Memory B cell (primary cell): ENCODE data around the gene CCER1.

Experiments
- ATAC-seq: fragments of 150-1000 bp; cut with Tn5 transposase; 2 replicates; pipeline ENCODE4 v1.10.0; 2021; ENCODE audit warnings: low read depth, mild to moderate bottlenecking, moderate library complexity
- DNase-seq, 2 donors: peaks; one replicate each; pipeline ENCODE4 v3.0.0; 2022; ENCODE audit warnings: low spot score in 2 of 2
- H3K27ac Mint-ChIP-seq: one replicate; pipeline ENCODE4 v1.8.0; 2022; ENCODE audit warnings: mild to moderate bottlenecking, moderate library complexity, mixed read lengths
- H3K27me3 Mint-ChIP-seq: one replicate; pipeline ENCODE4 v1.8.0; 2022; ENCODE audit warnings: mixed read lengths
- H3K36me3 Mint-ChIP-seq: one replicate; pipeline ENCODE4 v1.8.0; 2022; ENCODE audit warnings: mild to moderate bottlenecking, mixed read lengths
- H3K4me1 Mint-ChIP-seq: one replicate; pipeline ENCODE4 v1.8.0; 2022; ENCODE audit warnings: mixed read lengths
- H3K4me3 Mint-ChIP-seq: one replicate; pipeline ENCODE4 v1.8.0; 2022; ENCODE audit warnings: mild to moderate bottlenecking, moderate library complexity, mixed read lengths
- H3K9me3 Mint-ChIP-seq: one replicate; pipeline ENCODE4 v1.8.0; 2022; ENCODE audit warnings: mixed read lengths

The CCER1 gene

GRCh38 chr12:90958347-90958746 is 3.4 kb upstream of the CCER1 start:
- no peaks in the 10 kb centered on the region for H3K9me3 Mint-ChIP-seq
- no peak overlapping the region for H3K27ac Mint-ChIP-seq
- H3K4me3 Mint-ChIP-seq, result no peak overlapping the region
- H3K27me3 Mint-ChIP-seq, result peaks cover 3% of the 10 kb centered on the region
- no peak for ATAC-seq
- no peak for DNase-seq
- H3K4me1 Mint-ChIP-seq, result peaks cover 3% of the 10 kb centered on the region
- H3K36me3 Mint-ChIP-seq, result no peaks in the 10 kb centered on the region

GRCh38 chr12:90954428-90954827 is 548 bp downstream of the CCER1 start:
- H3K4me1 Mint-ChIP-seq, result peaks cover 3% of the 10 kb centered on the region

GRCh38 chr12:90953956-90954421 is 987 bp downstream of the CCER1 start:
- Mint-ChIP-seq H3K27me3 (peaks cover 3% of the 10 kb centered on the region), H3K27ac (no peak overlapping the region), H3K4me3 (no peak overlapping the region), H3K36me3 (no peaks in the 10 kb centered on the region), H3K4me1 (peaks cover 3% of the 10 kb centered on the region), H3K9me3 (no peaks in the 10 kb centered on the region)
- peak in 1 of 2 donors; percentile 8 for DNase-seq
- ATAC-seq, result peak; percentile 27

More at GRCh38 chr12:90954428-90954827, 548 bp downstream of the CCER1 start:
- Mint-ChIP-seq H3K27ac (no peak overlapping the region), H3K36me3 (no peaks in the 10 kb centered on the region), H3K27me3 (peaks cover 3% of the 10 kb centered on the region), H3K4me3 (no peak overlapping the region), H3K9me3 (no peaks in the 10 kb centered on the region)
- ATAC-seq (no peak), DNase-seq (no peak)

- H3K9me3 Mint-ChIP-seq, result no peaks in the 10 kb centered on the region
- DNase-seq (no peak), ATAC-seq (no peak)
- H3K27me3 Mint-ChIP-seq, result peaks cover 3% of the 10 kb centered on the region
- no peak overlapping the region for H3K4me3 Mint-ChIP-seq
- H3K27ac Mint-ChIP-seq, result no peak overlapping the region
- H3K36me3 Mint-ChIP-seq, result no peaks in the 10 kb centered on the region
- peaks cover 3% of the 10 kb centered on the region for H3K4me1 Mint-ChIP-seq
These were observed 3.4 kb downstream of the CCER1 start for GRCh38 chr12:90951432-90952105.

- no peak for DNase-seq
- H3K36me3 Mint-ChIP-seq, result no peaks in the 10 kb centered on the region
- H3K4me1 Mint-ChIP-seq, result no peaks in the 10 kb centered on the region
- H3K27me3 Mint-ChIP-seq, result no peaks in the 10 kb centered on the region
- no peak overlapping the region for H3K27ac Mint-ChIP-seq
- no peak overlapping the region for H3K4me3 Mint-ChIP-seq
- no peaks in the 10 kb centered on the region for H3K9me3 Mint-ChIP-seq
- no peak for ATAC-seq
These were observed 7.1 kb downstream of the CCER1 start for GRCh38 chr12:90947869-90948268.

- Mint-ChIP-seq H3K9me3 (no peaks in the 10 kb centered on the region), H3K4me3 (no peak overlapping the region), H3K4me1 (no peaks in the 10 kb centered on the region), H3K27me3 (no peaks in the 10 kb centered on the region), H3K36me3 (no peaks in the 10 kb centered on the region), H3K27ac (no peak overlapping the region)
- ATAC-seq (peak; percentile 51), DNase-seq (no peak)
These were observed 9.8 kb downstream of the CCER1 start for GRCh38 chr12:90945070-90945649.

GRCh38 chr12:90943255-90943654 is 11.7 kb downstream of the CCER1 start:
- no peak for ATAC-seq
- DNase-seq, result no peak
- H3K4me1 Mint-ChIP-seq, result no peaks in the 10 kb centered on the region
- no peaks in the 10 kb centered on the region for H3K27me3 Mint-ChIP-seq
- H3K4me3 Mint-ChIP-seq, result no peak overlapping the region
- no peaks in the 10 kb centered on the region for H3K36me3 Mint-ChIP-seq
- no peaks in the 10 kb centered on the region for H3K9me3 Mint-ChIP-seq
- no peak overlapping the region for H3K27ac Mint-ChIP-seq

GRCh38 chr12:90940872-90941499 is 14.0 kb downstream of the CCER1 start:
- DNase-seq (no peak), ATAC-seq (peak; percentile 70)
- H3K27me3 Mint-ChIP-seq, result peaks cover 4% of the 10 kb centered on the region
- H3K4me3 Mint-ChIP-seq, result no peak overlapping the region
- no peaks in the 10 kb centered on the region for H3K36me3 Mint-ChIP-seq
- H3K4me1 Mint-ChIP-seq, result no peaks in the 10 kb centered on the region
- H3K9me3 Mint-ChIP-seq, result no peaks in the 10 kb centered on the region
- H3K27ac Mint-ChIP-seq, result no peak overlapping the region

- Mint-ChIP-seq H3K27me3 (peaks cover 4% of the 10 kb centered on the region), H3K27ac (no peak overlapping the region), H3K4me1 (no peaks in the 10 kb centered on the region), H3K9me3 (no peaks in the 10 kb centered on the region), H3K4me3 (no peak overlapping the region), H3K36me3 (no peaks in the 10 kb centered on the region)
- DNase-seq (no peak), ATAC-seq (no peak)
These were observed 15.6 kb downstream of the CCER1 start for GRCh38 chr12:90939382-90939781.

- Mint-ChIP-seq H3K4me3 (no peak overlapping the region), H3K9me3 (no peaks in the 10 kb centered on the region), H3K36me3 (no peaks in the 10 kb centered on the region), H3K27me3 (peaks cover 7% of the 10 kb centered on the region), H3K4me1 (no peaks in the 10 kb centered on the region), H3K27ac (no peak overlapping the region)
- no peak for DNase-seq
- ATAC-seq, result no peak
These were observed 16.5 kb downstream of the CCER1 start for GRCh38 chr12:90938451-90938850.

GRCh38 chr12:90937651-90938050 is 17.3 kb downstream of the CCER1 start:
- DNase-seq (no peak), ATAC-seq (no peak)
- no peak overlapping the region for H3K4me3 Mint-ChIP-seq
- no peaks in the 10 kb centered on the region for H3K4me1 Mint-ChIP-seq
- no peaks in the 10 kb centered on the region for H3K9me3 Mint-ChIP-seq
- peaks cover 7% of the 10 kb centered on the region for H3K27me3 Mint-ChIP-seq
- H3K36me3 Mint-ChIP-seq, result no peaks in the 10 kb centered on the region
- H3K27ac Mint-ChIP-seq, result no peak overlapping the region

- Mint-ChIP-seq H3K4me1 (no peaks in the 10 kb centered on the region), H3K9me3 (no peaks in the 10 kb centered on the region), H3K27ac (no peak overlapping the region), H3K36me3 (no peaks in the 10 kb centered on the region), H3K4me3 (no peak overlapping the region), H3K27me3 (peaks cover 7% of the 10 kb centered on the region)
- no peak for ATAC-seq
- DNase-seq, result no peak
These were observed 18.6 kb downstream of the CCER1 start for GRCh38 chr12:90936230-90937005.

- peaks cover 4% of the 10 kb centered on the region for H3K27me3 Mint-ChIP-seq
- DNase-seq (no peak), ATAC-seq (no peak)
- no peak overlapping the region for H3K27ac Mint-ChIP-seq
- no peak overlapping the region for H3K4me3 Mint-ChIP-seq
- H3K36me3 Mint-ChIP-seq, result no peaks in the 10 kb centered on the region
- H3K9me3 Mint-ChIP-seq, result peaks cover 11% of the 10 kb centered on the region
- H3K4me1 Mint-ChIP-seq, result no peaks in the 10 kb centered on the region
These were observed 29.4 kb downstream of the CCER1 start for GRCh38 chr12:90925562-90925961.

GRCh38 chr12:90924406-90924805 is 30.6 kb downstream of the CCER1 start:
- Mint-ChIP-seq H3K9me3 (peaks cover 8% of the 10 kb centered on the region), H3K36me3 (no peaks in the 10 kb centered on the region), H3K27me3 (peaks cover 4% of the 10 kb centered on the region), H3K27ac (no peak overlapping the region), H3K4me3 (no peak overlapping the region), H3K4me1 (no peaks in the 10 kb centered on the region)
- DNase-seq (no peak), ATAC-seq (no peak)
